Lung (tissue), 12 donors: Measurements from ENCODE around the gene CROCC. TPM values are rescaled to one million over a fixed set of nuclear protein-coding genes. Genes with fewer than 3 reads are reported as not detected.

Experiments
- ATAC-seq: fragments of 200-7000 bp; cut with Tn5 transposase; one replicate; pipeline ENCODE4 v1.9.1; 2020; ENCODE audit warnings: moderate number of reproducible peaks; ENCODE audit not compliant: insufficient read depth, low FRiP score
- DNase-seq, 3 donors: peaks; one replicate each; pipeline ENCODE4 v3.0.0-alpha.2; 2013 to 2017
- H3K27ac ChIP-seq, 2 donors: one replicate each; pipeline ENCODE4 v1.5.1; 2013; ENCODE audit warnings: mild to moderate bottlenecking in 2 of 2, moderate library complexity in 2 of 2, control low read depth in 1 of 2, inconsistent platforms in 1 of 2, low read depth in 1 of 2, low read length in 1 of 2
- H3K27me3 ChIP-seq, 3 donors: one replicate each; pipeline ENCODE4 v1.5.1; 2013; ENCODE audit warnings: low read length in 2 of 3; ENCODE audit not compliant: control insufficient read depth in 3 of 3, insufficient read depth in 3 of 3
- H3K36me3 ChIP-seq, 4 donors: one replicate each; pipeline ENCODE4 v1.5.1; 2013; ENCODE audit warnings: low read length in 4 of 4, mild to moderate bottlenecking in 1 of 4, moderate library complexity in 1 of 4; ENCODE audit not compliant: control insufficient read depth in 4 of 4, insufficient read depth in 4 of 4
- H3K4me1 ChIP-seq, 5 donors: one replicate each; pipeline ENCODE4 v1.5.1; 2013; ENCODE audit warnings: low read length in 5 of 5, mild to moderate bottlenecking in 2 of 5, moderate library complexity in 1 of 5; ENCODE audit not compliant: control insufficient read depth in 5 of 5, insufficient read depth in 5 of 5
- H3K4me3 ChIP-seq: one replicate; pipeline ENCODE4 v1.5.1; 2013; ENCODE audit warnings: mild to moderate bottlenecking, control low read depth, moderate library complexity
- H3K9ac ChIP-seq, 2 donors: one replicate each; pipeline ENCODE4 v1.5.1; 2013; ENCODE audit warnings: low read length in 2 of 2, control low read depth in 1 of 2; ENCODE audit not compliant: insufficient read depth in 1 of 2
- H3K9me3 ChIP-seq, 4 donors: one replicate each; pipeline ENCODE4 v1.5.1; 2013; ENCODE audit warnings: low read length in 3 of 4, mild to moderate bottlenecking in 1 of 4, moderate library complexity in 1 of 4; ENCODE audit not compliant: control insufficient read depth in 4 of 4, insufficient read depth in 3 of 4
- WGBS, 2 donors: extraction: QIAGEN DNeasy Blood & Tissue Kit; methylation state at CpG; one replicate each; pipeline ENCODE4 v1.1.7; 2013; 5-methylcytosine and 5-hydroxymethylcytosine counted together
- polyA plus RNA-seq, 2 donors: library from polyadenylated mRNA; stranded (reverse); fragments of 200-250 nt; gene quantifications; one replicate each; pipeline ENCODE4 v1.2.1, GENCODE V29; 2013
- total RNA-seq, 2 donors: library from RNA; depleted of rRNA in 1 of 2; stranded (reverse); fragments of >200 nt in 1 of 2; gene quantifications; one replicate each; pipeline ENCODE4 v1.2.1, GENCODE V29; 2014 to 2021
- TF ChIP-seq, protein P1 (sequence below): IDR thresholded peaks from 2 replicates; pipeline ENCODE4 v1.5.1; 2012; ENCODE audit warnings: mild to moderate bottlenecking; ENCODE audit errors: control extremely low read depth, extremely low read depth
- donor health status: control.
- donor health status: control.
- donor health status: Bipolar disorder and iron deficiency.
- donor health status: healthy.
- donor health status: DM: yes; HTN: yes; CAD: no.

Gene CROCC
- total and polyA plus RNA-seq, 4 donors = 14.9 to 42.2 (median 28.5) TPM

DNA sequence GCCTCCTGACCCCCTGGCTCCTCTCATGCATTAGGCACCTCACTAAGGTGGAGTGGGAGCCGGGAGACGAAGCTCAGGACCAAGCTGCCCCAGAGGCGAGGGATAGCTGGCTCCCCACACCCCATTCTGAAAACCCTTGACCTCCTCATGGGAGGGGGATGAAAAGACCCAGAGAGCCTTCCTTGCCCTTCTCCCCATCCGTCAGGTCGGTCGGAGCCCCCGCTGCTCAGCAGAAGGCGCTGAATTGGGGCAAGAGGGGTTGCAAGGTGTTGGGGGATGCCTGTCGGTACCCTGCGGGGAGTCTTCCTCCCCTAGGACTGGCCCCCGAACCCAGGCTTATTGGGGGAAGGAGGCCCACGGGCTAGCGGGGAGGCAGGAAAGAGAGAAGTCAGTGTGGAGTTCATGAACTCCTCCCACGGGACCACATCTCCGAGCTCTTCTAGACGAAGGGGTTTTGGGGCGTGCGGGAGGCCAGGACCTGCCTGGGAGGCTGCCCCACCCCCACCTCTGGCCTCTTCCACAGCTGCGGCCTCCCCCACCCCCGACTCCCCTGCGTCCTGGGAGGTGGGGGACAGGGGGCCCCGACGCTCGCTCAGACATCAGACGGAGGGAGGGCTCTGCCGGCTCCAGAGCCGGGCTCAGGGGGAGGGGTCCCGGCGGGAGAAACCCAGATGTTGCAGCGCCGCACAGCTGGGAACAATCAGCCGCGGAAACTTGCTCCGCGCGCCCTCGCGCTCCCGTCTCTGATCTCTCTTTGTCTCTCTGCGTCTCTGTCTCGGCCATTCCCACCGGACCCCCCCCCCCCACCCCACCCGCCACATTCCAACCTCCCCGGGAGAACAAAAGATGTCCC lies 58.0 kb downstream of the CROCC start:
- Histone ChIP-seq H3K27me3 (no peaks in the 10 kb centered on the region), H3K4me3 (no peak overlapping the region), H3K4me1 (peaks cover 0 to 39% (median 11%) of the 10 kb centered on the region in 5 donors), H3K9me3 (no peaks in the 10 kb centered on the region), H3K36me3 (peaks cover 0 to 17% (median 0%) of the 10 kb centered on the region in 4 donors), H3K27ac (peak overlapping the region in 1 of 2 donors; percentile 13), H3K9ac (peak overlapping the region in 1 of 2 donors; percentile 4)
- TF ChIP-seq, protein P1, sequence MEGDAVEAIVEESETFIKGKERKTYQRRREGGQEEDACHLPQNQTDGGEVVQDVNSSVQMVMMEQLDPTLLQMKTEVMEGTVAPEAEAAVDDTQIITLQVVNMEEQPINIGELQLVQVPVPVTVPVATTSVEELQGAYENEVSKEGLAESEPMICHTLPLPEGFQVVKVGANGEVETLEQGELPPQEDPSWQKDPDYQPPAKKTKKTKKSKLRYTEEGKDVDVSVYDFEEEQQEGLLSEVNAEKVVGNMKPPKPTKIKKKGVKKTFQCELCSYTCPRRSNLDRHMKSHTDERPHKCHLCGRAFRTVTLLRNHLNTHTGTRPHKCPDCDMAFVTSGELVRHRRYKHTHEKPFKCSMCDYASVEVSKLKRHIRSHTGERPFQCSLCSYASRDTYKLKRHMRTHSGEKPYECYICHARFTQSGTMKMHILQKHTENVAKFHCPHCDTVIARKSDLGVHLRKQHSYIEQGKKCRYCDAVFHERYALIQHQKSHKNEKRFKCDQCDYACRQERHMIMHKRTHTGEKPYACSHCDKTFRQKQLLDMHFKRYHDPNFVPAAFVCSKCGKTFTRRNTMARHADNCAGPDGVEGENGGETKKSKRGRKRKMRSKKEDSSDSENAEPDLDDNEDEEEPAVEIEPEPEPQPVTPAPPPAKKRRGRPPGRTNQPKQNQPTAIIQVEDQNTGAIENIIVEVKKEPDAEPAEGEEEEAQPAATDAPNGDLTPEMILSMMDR = no peak
- ATAC-seq = no peak
- peak; percentile 90 to 93 (median 91) for DNase-seq
- WGBS, 2 donors = 11 to 15% methylated on average over 40 to 44 of the region's 44 CpGs

DNA sequence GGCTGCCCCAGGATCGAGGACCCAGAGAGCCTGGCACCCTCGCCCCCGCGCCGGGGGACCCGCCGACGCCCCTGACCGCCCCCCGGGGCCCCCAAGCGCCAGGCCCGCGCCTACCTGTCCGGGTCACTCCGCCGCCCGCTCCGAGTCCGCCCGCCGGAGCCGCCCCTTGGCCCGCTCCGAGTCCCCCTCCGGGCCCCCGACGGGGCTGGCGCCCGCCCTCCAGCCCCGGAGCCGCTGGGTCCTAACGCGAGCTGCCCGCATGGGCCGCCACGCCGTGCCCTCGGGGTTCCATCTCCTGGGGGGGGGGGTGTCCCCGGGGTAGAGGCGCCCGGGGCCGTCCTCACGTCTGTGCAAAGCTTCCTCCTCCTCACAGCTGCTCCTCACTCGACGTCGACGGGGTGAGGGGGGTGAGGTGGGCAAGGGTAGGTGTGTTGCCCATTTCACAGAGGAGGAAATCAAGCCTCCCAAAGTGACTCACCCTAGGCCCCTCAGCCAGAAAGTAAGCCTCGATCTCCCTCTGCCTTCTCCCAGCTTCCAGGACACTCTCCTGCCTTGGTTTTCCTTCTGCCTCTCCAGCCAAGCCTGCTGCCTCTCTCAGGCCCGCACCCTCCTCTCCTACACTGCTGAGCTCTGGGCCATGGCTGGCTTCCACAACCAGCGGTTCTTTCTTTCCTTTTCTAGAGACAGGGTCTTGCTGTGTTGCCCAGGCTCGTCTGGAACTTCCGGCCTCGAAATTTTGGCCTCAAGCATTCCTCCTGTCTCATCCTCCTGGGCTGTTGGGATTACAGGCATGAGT lies 58.9 kb downstream of the CROCC start, which contains the start of gene MFAP2:
TSS of gene MFAP2 (minus strand) at position 148 of the 796 bp plus-strand sequence. CDS start 2,347 bp downstream, outside the sequence.
- Histone ChIP-seq H3K36me3 (peaks cover 0 to 13% (median 1%) of the 10 kb centered on the region in 4 donors), H3K9me3 (no peaks in the 10 kb centered on the region), H3K27me3 (no peaks in the 10 kb centered on the region), H3K9ac (peak within 1 kb of the TSS in 1 of 2 donors; percentile 4), H3K4me3 (no peak within 1 kb of the TSS), H3K27ac (peak within 1 kb of the TSS in 1 of 2 donors; percentile 13), H3K4me1 (peaks cover 0 to 39% (median 11%) of the 10 kb centered on the region in 5 donors)
- WGBS, 2 donors = 8 to 10% methylated on average over 41 to 53 of the region's 53 CpGs
- TF ChIP-seq, protein P1 = no peak
- ATAC-seq (no peak), DNase-seq (peak; percentile 68 to 77 (median 72))

DNA sequence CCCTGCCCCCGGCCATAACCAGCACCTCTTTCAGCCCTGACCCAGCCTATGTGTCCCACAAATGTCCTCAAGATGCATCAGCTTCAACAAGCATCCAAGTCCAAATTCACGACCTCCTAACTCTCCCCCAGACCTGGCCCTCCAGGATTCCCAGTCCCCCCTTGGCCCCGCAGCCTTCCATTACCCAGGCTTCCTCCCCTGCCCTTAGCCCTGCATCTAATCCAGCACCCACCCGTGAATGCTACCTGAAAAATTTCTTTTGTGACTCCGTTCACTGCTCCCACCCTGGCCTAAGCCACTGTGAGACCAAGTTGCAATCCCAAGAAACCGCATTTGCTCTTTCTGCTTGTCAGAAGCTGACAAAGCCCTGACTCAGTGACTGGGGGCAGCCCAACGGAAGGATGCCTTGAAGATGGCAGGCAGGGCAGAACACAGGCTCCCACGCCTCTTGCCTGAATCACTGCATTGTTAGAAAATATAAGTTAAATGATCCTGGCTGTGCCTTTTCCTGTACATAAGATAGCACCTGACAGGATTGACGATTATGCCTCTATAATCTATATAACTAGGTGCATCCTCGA lies 59.6 kb downstream of the CROCC start:
- DNase-seq (no peak), ATAC-seq (no peak)
- Histone ChIP-seq H3K9me3 (no peaks in the 10 kb centered on the region), H3K27me3 (no peaks in the 10 kb centered on the region), H3K4me1 (peaks cover 0 to 39% (median 11%) of the 10 kb centered on the region in 5 donors), H3K36me3 (peaks cover 0 to 9% (median 3%) of the 10 kb centered on the region in 4 donors), H3K4me3 (no peak overlapping the region), H3K27ac (no peak overlapping the region), H3K9ac (no peak overlapping the region)
- WGBS, 2 donors = 90 to 92% methylated on average over 10 of the region's 10 CpGs
- TF ChIP-seq, protein P1 = no peak
